WTC11 (cell line): ENCODE results near the gene LPCAT4. TPM values are rescaled to one million over a fixed set of nuclear protein-coding genes. Genes with fewer than 3 reads are reported as not detected.
"Not testable (repeated sequence)": the region's sequence is repeated elsewhere in the genome, so short reads cannot be mapped to it uniquely, and the experiment has no call there.

Experiments
- ATAC-seq: fragments of 200-7000 bp; cut with Tn5 transposase; 2 replicates; pipeline ENCODE4 v1.10.0; 2021; ENCODE audit warnings: mild to moderate bottlenecking, moderate library complexity
- CTCF ChIA-PET: fragments of 300-600 bp; sonication (Branson Sonifier 250); formaldehyde crosslinking; loops from one replicate; lab custom pipeline; 2021; ENCODE audit warnings: antibody characterized with exemption; lab: Charles Lee
- POLR2A ChIA-PET: fragments of 350-600 bp; sonication (Branson Sonifier 250); formaldehyde crosslinking; loops from one replicate; lab custom pipeline; 2021; ENCODE audit warnings: antibody characterized with exemption; lab: Charles Lee
- DNase-seq: peaks from one replicate; pipeline ENCODE4 v3.0.0; 2021; ENCODE audit warnings: low spot score
- H3K27ac Mint-ChIP-seq: 2 replicates; pipeline ENCODE4 v1.8.0; 2021; ENCODE audit warnings: mixed read lengths
- H3K27me3 Mint-ChIP-seq: 2 replicates; pipeline ENCODE4 v1.8.0; 2021; ENCODE audit warnings: low read depth, mild to moderate bottlenecking, moderate library complexity, mixed read lengths
- H3K36me3 Mint-ChIP-seq: 2 replicates; pipeline ENCODE4 v1.8.0; 2021; ENCODE audit warnings: mixed read lengths
- H3K4me1 Mint-ChIP-seq: 2 replicates; pipeline ENCODE4 v1.8.0; 2022; ENCODE audit warnings: mixed read lengths
- H3K4me3 Mint-ChIP-seq: 2 replicates; pipeline ENCODE4 v1.8.0; 2021; ENCODE audit warnings: mild to moderate bottlenecking, moderate library complexity, mixed read lengths
- H3K9me3 Mint-ChIP-seq: 2 replicates; pipeline ENCODE4 v1.8.0; 2021; ENCODE audit warnings: mixed read lengths
- CBFB ChIP-seq: sonication (generic); formaldehyde crosslinking; IDR thresholded peaks from 2 replicates; pipeline ENCODE4 v1.8.1; 2022; ENCODE audit warnings: mild to moderate bottlenecking, low read depth, missing genetic modification reagents
- ELF4 ChIP-seq: sonication (generic); formaldehyde crosslinking; IDR thresholded peaks from 2 replicates; pipeline ENCODE4 v1.8.1; 2022; ENCODE audit warnings: low read depth, mild to moderate bottlenecking, moderate library complexity, missing genetic modification reagents
- FOXP1 ChIP-seq: sonication (generic); formaldehyde crosslinking; IDR thresholded peaks from 2 replicates; pipeline ENCODE4 v1.8.0; 2022; ENCODE audit warnings: missing genetic modification reagents, mild to moderate bottlenecking, moderate library complexity, borderline replicate concordance
- JAZF1 ChIP-seq: fragments of 250-450 bp; sonication (Bioruptor Pico); IDR thresholded peaks from 2 replicates; pipeline ENCODE4 v1.9.0; 2021; ENCODE audit warnings: moderate library complexity, mild to moderate bottlenecking, inconsistent platforms
- MYBL2 ChIP-seq: sonication (generic); formaldehyde crosslinking; IDR thresholded peaks from 2 replicates; pipeline ENCODE4 v1.8.1; 2023; ENCODE audit warnings: mild to moderate bottlenecking, moderate library complexity, missing genetic modification reagents
- NFATC4 ChIP-seq: fragments of 250-450 bp; sonication (Bioruptor Pico); IDR thresholded peaks from 2 replicates; pipeline ENCODE4 v1.9.0; 2021; ENCODE audit warnings: mild to moderate bottlenecking
- NFYB ChIP-seq: sonication (generic); formaldehyde crosslinking; conservative IDR thresholded peaks from 2 replicates; pipeline ENCODE4 v1.8.0; 2022; ENCODE audit warnings: low read depth, missing genetic modification reagents
- SOX15 ChIP-seq: fragments of 250-450 bp; sonication (Bioruptor Pico); IDR thresholded peaks from 2 replicates; pipeline ENCODE4 v1.9.0; 2021; ENCODE audit warnings: mild to moderate bottlenecking
- ZNF138 ChIP-seq: sonication (generic); formaldehyde crosslinking; conservative IDR thresholded peaks from 2 replicates; pipeline ENCODE4 v1.8.1; 2022; ENCODE audit warnings: mild to moderate bottlenecking, moderate library complexity, missing genetic modification reagents
- ZNF416 ChIP-seq: fragments of 250-450 bp; sonication (Bioruptor Pico); IDR thresholded peaks from 2 replicates; pipeline ENCODE4 v1.9.0; 2021; ENCODE audit warnings: mild to moderate bottlenecking, inconsistent platforms
- ZNF423 ChIP-seq: fragments of 250-450 bp; sonication (Bioruptor Pico); IDR thresholded peaks from 2 replicates; pipeline ENCODE4 v2.1.2; 2022; ENCODE audit warnings: mild to moderate bottlenecking, moderate library complexity
- total RNA-seq: library from RNA; stranded (reverse); gene quantifications from 3 replicates; pipeline ENCODE4 v1.2.3, GENCODE V29; 2021
- TF ChIP-seq, protein P1 (sequence below): sonication (generic); formaldehyde crosslinking; IDR thresholded peaks from 2 replicates; pipeline ENCODE4 v1.8.1; 2022; ENCODE audit warnings: missing genetic modification reagents, borderline replicate concordance
- TF ChIP-seq, protein P2 (sequence below): sonication (generic); formaldehyde crosslinking; conservative IDR thresholded peaks from 2 replicates; pipeline ENCODE4 v1.8.1; 2022; ENCODE audit warnings: mild to moderate bottlenecking, missing genetic modification reagents
- TF ChIP-seq, protein P3 (sequence below): sonication (generic); formaldehyde crosslinking; IDR thresholded peaks from 2 replicates; pipeline ENCODE4 v1.8.0; 2022; ENCODE audit warnings: mild to moderate bottlenecking, missing genetic modification reagents
- TF ChIP-seq, protein P4 (sequence below): fragments of 250-450 bp; sonication (Bioruptor Pico); IDR thresholded peaks from 2 replicates; pipeline ENCODE4 v1.9.0; 2021; ENCODE audit warnings: mild to moderate bottlenecking
- TF ChIP-seq, protein P5 (sequence below): fragments of 250-450 bp; sonication (Bioruptor Pico); IDR thresholded peaks from 2 replicates; pipeline ENCODE4 v1.8.0; 2021; ENCODE audit warnings: mild to moderate bottlenecking

Gene LPCAT4
- total RNA-seq, 1 experiment from 2014 or later, result 97.2 TPM

DNA sequence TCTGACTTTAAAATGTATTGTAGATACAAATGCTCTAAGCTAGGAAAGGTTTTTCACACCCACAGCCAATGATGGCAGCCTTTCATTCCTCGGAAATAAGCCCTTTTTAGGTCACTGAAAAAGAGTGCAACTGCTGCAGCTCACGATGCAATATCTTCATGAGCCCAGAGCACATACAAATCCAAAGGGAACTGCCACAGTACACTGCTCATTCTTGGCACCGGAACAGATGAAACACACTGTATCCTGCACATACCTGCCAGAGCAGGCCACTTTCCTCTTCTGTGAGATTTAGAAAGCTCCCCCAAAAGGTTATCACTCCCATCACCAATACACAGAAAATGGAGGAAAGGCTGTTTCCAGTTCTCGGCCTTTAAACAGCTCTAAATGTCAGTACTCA is 13.5 kb upstream of the LPCAT4 start:
- Mint-ChIP-seq H3K27me3 (peaks cover 25% of the 10 kb centered on the region), H3K4me1 (peaks cover 11% of the 10 kb centered on the region), H3K9me3 (peaks cover 11% of the 10 kb centered on the region)
- ATAC-seq, H3K4me3 Mint-ChIP-seq, DNase-seq, CTCF ChIA-PET, POLR2A ChIA-PET, H3K36me3 Mint-ChIP-seq, H3K27ac Mint-ChIP-seq: not testable (repeated sequence)

DNA sequence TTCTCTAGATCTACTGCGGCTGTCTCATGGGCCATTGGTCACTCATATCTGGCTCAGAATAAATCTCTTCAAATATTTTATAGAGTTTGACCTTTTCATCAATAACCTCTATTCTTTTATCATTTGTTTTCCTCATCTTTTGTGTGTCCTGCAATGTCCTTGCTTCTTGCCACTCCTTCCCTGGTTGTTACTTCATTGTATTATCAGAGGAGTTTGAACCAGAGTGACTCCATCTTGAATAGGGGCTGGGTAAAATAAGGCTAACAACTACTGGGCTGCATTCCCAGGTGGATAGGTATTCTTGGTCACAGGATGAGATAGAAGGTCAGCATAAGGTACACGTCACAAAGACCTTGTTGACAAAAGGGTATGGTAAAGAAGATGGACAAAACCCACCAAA is 9.9 kb upstream of the LPCAT4 start:
- Mint-ChIP-seq H3K36me3 (peaks cover 19% of the 10 kb centered on the region), H3K9me3 (peaks cover 29% of the 10 kb centered on the region), H3K27me3 (peaks cover 25% of the 10 kb centered on the region), H3K27ac (no peak overlapping the region), H3K4me1 (peaks cover 13% of the 10 kb centered on the region), H3K4me3 (no peak overlapping the region)
- TF ChIP-seq NFYB (CRISPR knock-in tag), result no peak
- TF ChIP-seq JAZF1 (CRISPR knock-in tag), result no peak
- TF ChIP-seq, protein P1, sequence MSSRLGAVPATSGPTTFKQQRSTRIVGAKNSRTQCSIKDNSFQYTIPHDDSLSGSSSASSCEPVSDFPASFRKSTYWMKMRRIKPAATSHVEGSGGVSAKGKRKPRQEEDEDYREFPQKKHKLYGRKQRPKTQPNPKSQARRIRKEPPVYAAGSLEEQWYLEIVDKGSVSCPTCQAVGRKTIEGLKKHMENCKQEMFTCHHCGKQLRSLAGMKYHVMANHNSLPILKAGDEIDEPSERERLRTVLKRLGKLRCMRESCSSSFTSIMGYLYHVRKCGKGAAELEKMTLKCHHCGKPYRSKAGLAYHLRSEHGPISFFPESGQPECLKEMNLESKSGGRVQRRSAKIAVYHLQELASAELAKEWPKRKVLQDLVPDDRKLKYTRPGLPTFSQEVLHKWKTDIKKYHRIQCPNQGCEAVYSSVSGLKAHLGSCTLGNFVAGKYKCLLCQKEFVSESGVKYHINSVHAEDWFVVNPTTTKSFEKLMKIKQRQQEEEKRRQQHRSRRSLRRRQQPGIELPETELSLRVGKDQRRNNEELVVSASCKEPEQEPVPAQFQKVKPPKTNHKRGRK (CRISPR knock-in tag), result no peak
- TF ChIP-seq NFATC4 (CRISPR knock-in tag), result no peak
- TF ChIP-seq, protein P2, sequence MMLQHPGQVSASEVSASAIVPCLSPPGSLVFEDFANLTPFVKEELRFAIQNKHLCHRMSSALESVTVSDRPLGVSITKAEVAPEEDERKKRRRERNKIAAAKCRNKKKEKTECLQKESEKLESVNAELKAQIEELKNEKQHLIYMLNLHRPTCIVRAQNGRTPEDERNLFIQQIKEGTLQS (CRISPR knock-in tag), result no peak
- no peak for TF ChIP-seq SOX15
- TF ChIP-seq ZNF416 (CRISPR knock-in tag), result no peak
- TF ChIP-seq ELF4 (CRISPR knock-in tag), result no peak
- TF ChIP-seq MYBL2 (CRISPR knock-in tag), result no peak
- no peak for TF ChIP-seq FOXP1 (CRISPR knock-in tag)
- TF ChIP-seq, protein P3, sequence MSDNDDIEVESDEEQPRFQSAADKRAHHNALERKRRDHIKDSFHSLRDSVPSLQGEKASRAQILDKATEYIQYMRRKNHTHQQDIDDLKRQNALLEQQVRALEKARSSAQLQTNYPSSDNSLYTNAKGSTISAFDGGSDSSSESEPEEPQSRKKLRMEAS (CRISPR knock-in tag), result no peak
- TF ChIP-seq CBFB (CRISPR knock-in tag), result no peak
- TF ChIP-seq, protein P4, sequence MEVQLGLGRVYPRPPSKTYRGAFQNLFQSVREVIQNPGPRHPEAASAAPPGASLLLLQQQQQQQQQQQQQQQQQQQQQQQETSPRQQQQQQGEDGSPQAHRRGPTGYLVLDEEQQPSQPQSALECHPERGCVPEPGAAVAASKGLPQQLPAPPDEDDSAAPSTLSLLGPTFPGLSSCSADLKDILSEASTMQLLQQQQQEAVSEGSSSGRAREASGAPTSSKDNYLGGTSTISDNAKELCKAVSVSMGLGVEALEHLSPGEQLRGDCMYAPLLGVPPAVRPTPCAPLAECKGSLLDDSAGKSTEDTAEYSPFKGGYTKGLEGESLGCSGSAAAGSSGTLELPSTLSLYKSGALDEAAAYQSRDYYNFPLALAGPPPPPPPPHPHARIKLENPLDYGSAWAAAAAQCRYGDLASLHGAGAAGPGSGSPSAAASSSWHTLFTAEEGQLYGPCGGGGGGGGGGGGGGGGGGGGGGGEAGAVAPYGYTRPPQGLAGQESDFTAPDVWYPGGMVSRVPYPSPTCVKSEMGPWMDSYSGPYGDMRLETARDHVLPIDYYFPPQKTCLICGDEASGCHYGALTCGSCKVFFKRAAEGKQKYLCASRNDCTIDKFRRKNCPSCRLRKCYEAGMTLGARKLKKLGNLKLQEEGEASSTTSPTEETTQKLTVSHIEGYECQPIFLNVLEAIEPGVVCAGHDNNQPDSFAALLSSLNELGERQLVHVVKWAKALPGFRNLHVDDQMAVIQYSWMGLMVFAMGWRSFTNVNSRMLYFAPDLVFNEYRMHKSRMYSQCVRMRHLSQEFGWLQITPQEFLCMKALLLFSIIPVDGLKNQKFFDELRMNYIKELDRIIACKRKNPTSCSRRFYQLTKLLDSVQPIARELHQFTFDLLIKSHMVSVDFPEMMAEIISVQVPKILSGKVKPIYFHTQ (CRISPR knock-in tag), result no peak
- TF ChIP-seq ZNF423 (CRISPR knock-in tag), result no peak
- TF ChIP-seq, protein P5, sequence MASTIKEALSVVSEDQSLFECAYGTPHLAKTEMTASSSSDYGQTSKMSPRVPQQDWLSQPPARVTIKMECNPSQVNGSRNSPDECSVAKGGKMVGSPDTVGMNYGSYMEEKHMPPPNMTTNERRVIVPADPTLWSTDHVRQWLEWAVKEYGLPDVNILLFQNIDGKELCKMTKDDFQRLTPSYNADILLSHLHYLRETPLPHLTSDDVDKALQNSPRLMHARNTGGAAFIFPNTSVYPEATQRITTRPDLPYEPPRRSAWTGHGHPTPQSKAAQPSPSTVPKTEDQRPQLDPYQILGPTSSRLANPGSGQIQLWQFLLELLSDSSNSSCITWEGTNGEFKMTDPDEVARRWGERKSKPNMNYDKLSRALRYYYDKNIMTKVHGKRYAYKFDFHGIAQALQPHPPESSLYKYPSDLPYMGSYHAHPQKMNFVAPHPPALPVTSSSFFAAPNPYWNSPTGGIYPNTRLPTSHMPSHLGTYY (CRISPR knock-in tag), result no peak
- TF ChIP-seq ZNF138 (CRISPR knock-in tag), result no peak
- no peak for ATAC-seq
- POLR2A ChIA-PET, result interaction anchor here (0.9 kb wide), 1 partner anchor 9 kb away, joined by 3 read pairs; no protein-coding TSS in a partner anchor
- CTCF ChIA-PET, result no interaction called here
- no peak for DNase-seq

DNA sequence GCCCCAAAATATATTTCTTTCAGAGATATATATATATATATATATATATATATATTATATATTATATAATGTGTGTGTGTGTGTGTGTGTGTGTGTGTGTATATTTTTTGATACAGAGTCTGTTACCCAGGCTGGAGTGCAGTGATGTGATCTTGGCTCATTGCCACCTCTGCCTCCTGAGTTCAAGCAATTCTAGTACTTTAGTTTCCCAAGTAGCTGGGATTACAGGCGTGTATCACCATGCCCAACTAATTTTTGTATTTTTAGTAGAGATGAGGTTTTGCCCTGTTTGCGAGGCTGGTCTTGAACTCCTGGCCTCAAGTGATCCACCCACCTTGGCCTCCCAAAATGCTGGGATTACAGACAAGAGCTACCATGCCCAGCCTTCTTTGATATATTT is 8.5 kb upstream of the LPCAT4 start:
- peaks cover 17% of the 10 kb centered on the region for H3K36me3 Mint-ChIP-seq
- H3K4me1 Mint-ChIP-seq, result peaks cover 13% of the 10 kb centered on the region
- H3K4me3 Mint-ChIP-seq, result not testable (repeated sequence)

More for the DNA sequence above, 8.5 kb upstream of the LPCAT4 start:
- H3K27ac Mint-ChIP-seq, POLR2A ChIA-PET, CTCF ChIA-PET, ATAC-seq, DNase-seq: not testable (repeated sequence)
- peaks cover 25% of the 10 kb centered on the region for H3K27me3 Mint-ChIP-seq
- peaks cover 35% of the 10 kb centered on the region for H3K9me3 Mint-ChIP-seq
